ENCODE measurements around the gene GUCY1A2. TPM values are rescaled to one million over a fixed set of nuclear protein-coding genes. Genes with fewer than 3 reads are reported as not detected.

The GUCY1A2 gene
- total and polyA plus RNA-seq, 8 donors, result 15.6 to 32.7 (median 26.2) TPM

DNA sequence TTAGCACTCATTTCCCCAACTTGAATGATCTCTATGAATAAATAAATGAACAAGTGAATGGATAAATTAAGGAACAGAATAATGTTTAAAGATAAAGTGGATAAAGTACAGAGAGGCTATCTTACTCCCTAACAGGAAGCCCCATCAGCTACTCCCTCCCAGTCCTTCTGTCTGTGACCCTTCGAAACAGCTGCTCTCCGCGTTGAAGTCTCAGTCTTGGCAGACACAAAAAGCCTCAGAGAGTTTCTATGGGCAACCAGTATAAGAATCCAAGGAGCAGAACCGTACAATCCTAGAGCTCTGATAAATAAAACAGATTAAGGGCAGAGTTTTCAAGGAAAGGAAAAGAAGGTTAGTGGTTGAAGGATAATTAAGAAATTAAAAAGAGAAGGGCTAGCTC lies 35.0 kb downstream of the GUCY1A2 start:
- Histone ChIP-seq H3K4me1 (peaks cover 0 to 3% of the 10 kb centered on the region in 2 donors), H3K4me3 (no peak overlapping the region), H3K27ac (no peak overlapping the region), H3K36me3 (no peaks in the 10 kb centered on the region), H3K27me3 (no peaks in the 10 kb centered on the region), H3K9me3 (no peaks in the 10 kb centered on the region)
- intact Hi-C loops (cut with DNase I), result no loop called here
- TF ChIP-seq CTCF (IDR thresholded peaks at IDR 0.05), result no peak
- no peak for ATAC-seq
- DNase-seq, result peak in 2 of 4 donors; percentile 56 to 85

DNA sequence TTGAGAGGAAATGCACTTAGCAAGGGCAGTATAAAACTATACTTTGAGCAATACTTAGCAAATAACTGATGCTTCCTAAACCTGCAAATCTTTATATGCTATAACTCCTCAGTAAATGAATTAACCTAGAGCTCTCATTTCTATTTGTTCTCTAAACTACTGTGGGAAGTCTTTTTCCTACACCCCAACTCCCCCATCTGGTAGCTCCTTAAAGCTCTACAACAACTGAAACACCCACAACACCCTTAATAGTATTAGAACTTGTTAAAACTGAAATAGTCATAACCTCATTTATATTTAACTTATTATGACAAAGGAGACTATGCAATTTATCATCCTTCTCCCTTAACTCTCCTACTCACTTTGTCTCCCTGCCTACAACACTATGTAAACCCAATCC lies 43.4 kb downstream of the GUCY1A2 start:
- H3K27ac ChIP-seq, result no peak overlapping the region
- DNase-seq, result no peak

GRCh38 chr11:106971864-106972263 lies 46.4 kb downstream of the GUCY1A2 start:
- Histone ChIP-seq H3K27me3 (no peaks in the 10 kb centered on the region), H3K27ac (no peak overlapping the region), H3K4me1 (no peaks in the 10 kb centered on the region), H3K4me3 (no peak overlapping the region), H3K9me3 (no peaks in the 10 kb centered on the region), H3K36me3 (no peaks in the 10 kb centered on the region)
- TF ChIP-seq CTCF (IDR thresholded peaks at IDR 0.05), result no peak
- DNase-seq (no peak), ATAC-seq (no peak)
- intact Hi-C loops (cut with DNase I), result no loop called here

More for the DNA sequence above, 43.4 kb downstream of the GUCY1A2 start:
- Histone ChIP-seq H3K36me3 (no peaks in the 10 kb centered on the region), H3K4me3 (no peak overlapping the region), H3K4me1 (no peaks in the 10 kb centered on the region), H3K27me3 (no peaks in the 10 kb centered on the region), H3K9me3 (no peaks in the 10 kb centered on the region)
- intact Hi-C loops (cut with DNase I), result no loop called here
- no peak for ATAC-seq
- no peak for TF ChIP-seq CTCF (IDR thresholded peaks at IDR 0.05)

- no peak for TF ChIP-seq CTCF (IDR thresholded peaks at IDR 0.05)
- no peak for DNase-seq
- no peak for ATAC-seq
- H3K9me3 ChIP-seq, result no peaks in the 10 kb centered on the region
- H3K27me3 ChIP-seq, result no peaks in the 10 kb centered on the region
- H3K4me1 ChIP-seq, result no peaks in the 10 kb centered on the region
- H3K36me3 ChIP-seq, result no peaks in the 10 kb centered on the region
- no peak overlapping the region for H3K4me3 ChIP-seq
- H3K27ac ChIP-seq, result no peak overlapping the region
- intact Hi-C loops (cut with DNase I), result no loop called here
Measured at GRCh38 chr11:106969644-106970355, 48.5 kb downstream of the GUCY1A2 start.

- TF ChIP-seq CTCF (IDR thresholded peaks at IDR 0.05), result no peak
- no peak for ATAC-seq
- no peak overlapping the region for H3K27ac ChIP-seq
- H3K4me1 ChIP-seq, result peaks cover 0 to 6% of the 10 kb centered on the region in 2 donors
- no peaks in the 10 kb centered on the region for H3K27me3 ChIP-seq
- intact Hi-C loops (cut with DNase I), result no loop called here
- H3K9me3 ChIP-seq, result no peaks in the 10 kb centered on the region
- no peaks in the 10 kb centered on the region for H3K36me3 ChIP-seq
- no peak overlapping the region for H3K4me3 ChIP-seq
- no peak for DNase-seq
Measured at GRCh38 chr11:106962995-106963394, 55.3 kb downstream of the GUCY1A2 start.

Measured in left lung (tissue), 10 donors.